Measurements from ENCODE around the gene CUL4A. TPM values are rescaled to one million over a fixed set of nuclear protein-coding genes. Genes with fewer than 3 reads are reported as not detected.

CUL4A gene
- total and polyA plus RNA-seq, 2 experiments from 2014 or later: 67.5 to 195 TPM

DNA sequence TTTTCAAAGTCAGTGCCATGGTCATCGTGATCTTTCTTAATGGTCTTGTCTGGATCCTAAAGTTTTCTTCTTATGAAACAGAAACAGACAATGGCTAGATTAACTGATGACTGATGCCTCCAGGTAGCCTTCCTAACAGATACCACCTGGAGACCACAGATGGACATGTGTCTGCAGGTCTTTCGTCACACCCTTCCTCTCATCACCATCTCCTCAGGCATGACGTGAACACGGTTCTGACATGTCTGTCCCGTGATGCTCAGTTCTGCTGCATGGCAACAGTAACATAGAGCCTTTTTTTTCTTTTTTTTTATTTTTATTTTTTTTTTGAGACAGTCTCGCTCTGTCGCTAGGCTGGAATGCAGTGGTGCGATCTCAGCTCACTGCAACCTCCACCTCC is 74.5 kb downstream of the CUL4A start:
- Histone ChIP-seq H3K4me2 (no peak overlapping the region), H3K27ac (ENCODE audit: low read depth) (no peak overlapping the region), H3K9me2 (ENCODE audit: insufficient read depth) (no peaks in the 10 kb centered on the region), H3K27me3 (ENCODE audit: insufficient read depth) (no peaks in the 10 kb centered on the region), H3K79me2 (replicated peaks; ENCODE audit: insufficient read depth) (no peaks in the 10 kb centered on the region), H3K36me3 (ENCODE audit: insufficient read depth) (no peaks in the 10 kb centered on the region), H3K4me1 (ENCODE audit: insufficient read depth) (no peaks in the 10 kb centered on the region), H2AFZ (no peak overlapping the region), H4K20me1 (replicated peaks; ENCODE audit: insufficient read depth) (no peaks in the 10 kb centered on the region), H3F3A (replicated peaks; ENCODE audit: low read depth) (no peaks in the 10 kb centered on the region), H3K4me3 (no peak overlapping the region)
- DNase-seq (ENCODE audit: low spot score) (no peak), ATAC-seq (no peak)
- Mint-ChIP-seq H3K4me1 (no peaks in the 10 kb centered on the region), H3K27me3 (ENCODE audit: insufficient read depth, low read depth, poor library complexity) (peaks cover 5% of the 10 kb centered on the region), H3K4me3 (no peak overlapping the region), H3K27ac (no peak overlapping the region), H3K36me3 (ENCODE audit: low read depth) (no peaks in the 10 kb centered on the region; the same call in 2 of the 3 replicates), H3K9me3 (peaks cover 18% of the 10 kb centered on the region)
- TF ChIP-seq POLR2AphosphoS5 (IDR thresholded peaks at IDR 0.05; ENCODE audit: low read depth): no peak
- TF ChIP-seq CREB1 (CRISPR knock-in tag; IDR thresholded peaks at IDR 0.05; ENCODE audit: low read depth): no peak
- TF ChIP-seq STAT1 (IDR thresholded peaks at IDR 0.05; ENCODE audit: unreplicated experiment): no peak
- TF ChIP-seq NANOG (IDR thresholded peaks at IDR 0.05; ENCODE audit: borderline replicate concordance): no peak
- no peak for TF ChIP-seq ZNF331 (CRISPR knock-in tag; IDR thresholded peaks at IDR 0.05; ENCODE audit: low read depth)
- TF ChIP-seq, protein P1, sequence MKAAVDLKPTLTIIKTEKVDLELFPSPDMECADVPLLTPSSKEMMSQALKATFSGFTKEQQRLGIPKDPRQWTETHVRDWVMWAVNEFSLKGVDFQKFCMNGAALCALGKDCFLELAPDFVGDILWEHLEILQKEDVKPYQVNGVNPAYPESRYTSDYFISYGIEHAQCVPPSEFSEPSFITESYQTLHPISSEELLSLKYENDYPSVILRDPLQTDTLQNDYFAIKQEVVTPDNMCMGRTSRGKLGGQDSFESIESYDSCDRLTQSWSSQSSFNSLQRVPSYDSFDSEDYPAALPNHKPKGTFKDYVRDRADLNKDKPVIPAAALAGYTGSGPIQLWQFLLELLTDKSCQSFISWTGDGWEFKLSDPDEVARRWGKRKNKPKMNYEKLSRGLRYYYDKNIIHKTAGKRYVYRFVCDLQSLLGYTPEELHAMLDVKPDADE (IDR thresholded peaks at IDR 0.05): no peak
- TF ChIP-seq JUNB (IDR thresholded peaks at IDR 0.05; ENCODE audit: unreplicated experiment): no peak
- TF ChIP-seq, protein P2, sequence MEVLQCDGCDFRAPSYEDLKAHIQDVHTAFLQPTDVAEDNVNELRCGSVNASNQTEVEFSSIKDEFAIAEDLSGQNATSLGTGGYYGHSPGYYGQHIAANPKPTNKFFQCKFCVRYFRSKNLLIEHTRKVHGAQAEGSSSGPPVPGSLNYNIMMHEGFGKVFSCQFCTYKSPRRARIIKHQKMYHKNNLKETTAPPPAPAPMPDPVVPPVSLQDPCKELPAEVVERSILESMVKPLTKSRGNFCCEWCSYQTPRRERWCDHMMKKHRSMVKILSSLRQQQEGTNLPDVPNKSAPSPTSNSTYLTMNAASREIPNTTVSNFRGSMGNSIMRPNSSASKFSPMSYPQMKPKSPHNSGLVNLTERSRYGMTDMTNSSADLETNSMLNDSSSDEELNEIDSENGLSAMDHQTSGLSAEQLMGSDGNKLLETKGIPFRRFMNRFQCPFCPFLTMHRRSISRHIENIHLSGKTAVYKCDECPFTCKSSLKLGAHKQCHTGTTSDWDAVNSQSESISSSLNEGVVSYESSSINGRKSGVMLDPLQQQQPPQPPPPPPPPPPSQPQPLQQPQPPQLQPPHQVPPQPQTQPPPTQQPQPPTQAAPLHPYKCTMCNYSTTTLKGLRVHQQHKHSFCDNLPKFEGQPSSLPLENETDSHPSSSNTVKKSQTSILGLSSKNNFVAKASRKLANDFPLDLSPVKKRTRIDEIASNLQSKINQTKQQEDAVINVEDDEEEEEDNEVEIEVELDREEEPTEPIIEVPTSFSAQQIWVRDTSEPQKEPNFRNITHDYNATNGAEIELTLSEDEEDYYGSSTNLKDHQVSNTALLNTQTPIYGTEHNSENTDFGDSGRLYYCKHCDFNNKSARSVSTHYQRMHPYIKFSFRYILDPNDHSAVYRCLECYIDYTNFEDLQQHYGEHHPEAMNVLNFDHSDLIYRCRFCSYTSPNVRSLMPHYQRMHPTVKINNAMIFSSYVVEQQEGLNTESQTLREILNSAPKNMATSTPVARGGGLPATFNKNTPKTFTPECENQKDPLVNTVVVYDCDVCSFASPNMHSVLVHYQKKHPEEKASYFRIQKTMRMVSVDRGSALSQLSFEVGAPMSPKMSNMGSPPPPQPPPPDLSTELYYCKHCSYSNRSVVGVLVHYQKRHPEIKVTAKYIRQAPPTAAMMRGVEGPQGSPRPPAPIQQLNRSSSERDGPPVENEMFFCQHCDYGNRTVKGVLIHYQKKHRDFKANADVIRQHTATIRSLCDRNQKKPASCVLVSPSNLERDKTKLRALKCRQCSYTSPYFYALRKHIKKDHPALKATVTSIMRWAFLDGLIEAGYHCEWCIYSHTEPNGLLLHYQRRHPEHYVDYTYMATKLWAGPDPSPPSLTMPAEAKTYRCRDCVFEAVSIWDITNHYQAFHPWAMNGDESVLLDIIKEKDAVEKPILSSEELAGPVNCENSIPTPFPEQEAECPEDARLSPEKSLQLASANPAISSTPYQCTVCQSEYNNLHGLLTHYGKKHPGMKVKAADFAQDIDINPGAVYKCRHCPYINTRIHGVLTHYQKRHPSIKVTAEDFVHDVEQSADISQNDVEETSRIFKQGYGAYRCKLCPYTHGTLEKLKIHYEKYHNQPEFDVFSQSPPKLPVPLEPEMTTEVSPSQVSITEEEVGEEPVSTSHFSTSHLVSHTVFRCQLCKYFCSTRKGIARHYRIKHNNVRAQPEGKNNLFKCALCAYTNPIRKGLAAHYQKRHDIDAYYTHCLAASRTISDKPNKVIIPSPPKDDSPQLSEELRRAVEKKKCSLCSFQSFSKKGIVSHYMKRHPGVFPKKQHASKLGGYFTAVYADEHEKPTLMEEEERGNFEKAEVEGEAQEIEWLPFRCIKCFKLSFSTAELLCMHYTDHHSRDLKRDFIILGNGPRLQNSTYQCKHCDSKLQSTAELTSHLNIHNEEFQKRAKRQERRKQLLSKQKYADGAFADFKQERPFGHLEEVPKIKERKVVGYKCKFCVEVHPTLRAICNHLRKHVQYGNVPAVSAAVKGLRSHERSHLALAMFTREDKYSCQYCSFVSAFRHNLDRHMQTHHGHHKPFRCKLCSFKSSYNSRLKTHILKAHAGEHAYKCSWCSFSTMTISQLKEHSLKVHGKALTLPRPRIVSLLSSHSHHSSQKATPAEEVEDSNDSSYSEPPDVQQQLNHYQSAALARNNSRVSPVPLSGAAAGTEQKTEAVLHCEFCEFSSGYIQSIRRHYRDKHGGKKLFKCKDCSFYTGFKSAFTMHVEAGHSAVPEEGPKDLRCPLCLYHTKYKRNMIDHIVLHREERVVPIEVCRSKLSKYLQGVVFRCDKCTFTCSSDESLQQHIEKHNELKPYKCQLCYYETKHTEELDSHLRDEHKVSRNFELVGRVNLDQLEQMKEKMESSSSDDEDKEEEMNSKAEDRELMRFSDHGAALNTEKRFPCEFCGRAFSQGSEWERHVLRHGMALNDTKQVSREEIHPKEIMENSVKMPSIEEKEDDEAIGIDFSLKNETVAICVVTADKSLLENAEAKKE (CRISPR knock-in tag; IDR thresholded peaks at IDR 0.05): no peak
- TF ChIP-seq, protein P3, sequence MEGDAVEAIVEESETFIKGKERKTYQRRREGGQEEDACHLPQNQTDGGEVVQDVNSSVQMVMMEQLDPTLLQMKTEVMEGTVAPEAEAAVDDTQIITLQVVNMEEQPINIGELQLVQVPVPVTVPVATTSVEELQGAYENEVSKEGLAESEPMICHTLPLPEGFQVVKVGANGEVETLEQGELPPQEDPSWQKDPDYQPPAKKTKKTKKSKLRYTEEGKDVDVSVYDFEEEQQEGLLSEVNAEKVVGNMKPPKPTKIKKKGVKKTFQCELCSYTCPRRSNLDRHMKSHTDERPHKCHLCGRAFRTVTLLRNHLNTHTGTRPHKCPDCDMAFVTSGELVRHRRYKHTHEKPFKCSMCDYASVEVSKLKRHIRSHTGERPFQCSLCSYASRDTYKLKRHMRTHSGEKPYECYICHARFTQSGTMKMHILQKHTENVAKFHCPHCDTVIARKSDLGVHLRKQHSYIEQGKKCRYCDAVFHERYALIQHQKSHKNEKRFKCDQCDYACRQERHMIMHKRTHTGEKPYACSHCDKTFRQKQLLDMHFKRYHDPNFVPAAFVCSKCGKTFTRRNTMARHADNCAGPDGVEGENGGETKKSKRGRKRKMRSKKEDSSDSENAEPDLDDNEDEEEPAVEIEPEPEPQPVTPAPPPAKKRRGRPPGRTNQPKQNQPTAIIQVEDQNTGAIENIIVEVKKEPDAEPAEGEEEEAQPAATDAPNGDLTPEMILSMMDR (conservative IDR thresholded peaks at IDR 0.05; ENCODE audit: low read depth in 2 of 2): no peak
- TF ChIP-seq, protein P4, sequence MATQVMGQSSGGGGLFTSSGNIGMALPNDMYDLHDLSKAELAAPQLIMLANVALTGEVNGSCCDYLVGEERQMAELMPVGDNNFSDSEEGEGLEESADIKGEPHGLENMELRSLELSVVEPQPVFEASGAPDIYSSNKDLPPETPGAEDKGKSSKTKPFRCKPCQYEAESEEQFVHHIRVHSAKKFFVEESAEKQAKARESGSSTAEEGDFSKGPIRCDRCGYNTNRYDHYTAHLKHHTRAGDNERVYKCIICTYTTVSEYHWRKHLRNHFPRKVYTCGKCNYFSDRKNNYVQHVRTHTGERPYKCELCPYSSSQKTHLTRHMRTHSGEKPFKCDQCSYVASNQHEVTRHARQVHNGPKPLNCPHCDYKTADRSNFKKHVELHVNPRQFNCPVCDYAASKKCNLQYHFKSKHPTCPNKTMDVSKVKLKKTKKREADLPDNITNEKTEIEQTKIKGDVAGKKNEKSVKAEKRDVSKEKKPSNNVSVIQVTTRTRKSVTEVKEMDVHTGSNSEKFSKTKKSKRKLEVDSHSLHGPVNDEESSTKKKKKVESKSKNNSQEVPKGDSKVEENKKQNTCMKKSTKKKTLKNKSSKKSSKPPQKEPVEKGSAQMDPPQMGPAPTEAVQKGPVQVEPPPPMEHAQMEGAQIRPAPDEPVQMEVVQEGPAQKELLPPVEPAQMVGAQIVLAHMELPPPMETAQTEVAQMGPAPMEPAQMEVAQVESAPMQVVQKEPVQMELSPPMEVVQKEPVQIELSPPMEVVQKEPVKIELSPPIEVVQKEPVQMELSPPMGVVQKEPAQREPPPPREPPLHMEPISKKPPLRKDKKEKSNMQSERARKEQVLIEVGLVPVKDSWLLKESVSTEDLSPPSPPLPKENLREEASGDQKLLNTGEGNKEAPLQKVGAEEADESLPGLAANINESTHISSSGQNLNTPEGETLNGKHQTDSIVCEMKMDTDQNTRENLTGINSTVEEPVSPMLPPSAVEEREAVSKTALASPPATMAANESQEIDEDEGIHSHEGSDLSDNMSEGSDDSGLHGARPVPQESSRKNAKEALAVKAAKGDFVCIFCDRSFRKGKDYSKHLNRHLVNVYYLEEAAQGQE (IDR thresholded peaks at IDR 0.05; ENCODE audit: unreplicated experiment): no peak
- TF ChIP-seq ZNF114 (CRISPR knock-in tag; IDR thresholded peaks at IDR 0.05): no peak
- TF ChIP-seq EZH2phosphoT487 (IDR thresholded peaks at IDR 0.05; ENCODE audit: unreplicated experiment): no peak
- TF ChIP-seq EZH2 (IDR thresholded peaks at IDR 0.05; ENCODE audit: low read depth, unreplicated experiment): no peak
